NCI-H82 treated with DMSO at 0.1 percent for 48 hours (cell line): ENCODE data around the gene NPY5R.

Experiments
- DNase-seq: peaks from one replicate; lab custom pipeline; 2025; ENCODE audit not compliant: unreplicated experiment; lab: John Stamatoyannopoulos, UW

Gene NPY5R

GRCh38 chr4:163384434-163384833 is 40.7 kb downstream of the NPY5R start:
- no peak for DNase-seq

DNA sequence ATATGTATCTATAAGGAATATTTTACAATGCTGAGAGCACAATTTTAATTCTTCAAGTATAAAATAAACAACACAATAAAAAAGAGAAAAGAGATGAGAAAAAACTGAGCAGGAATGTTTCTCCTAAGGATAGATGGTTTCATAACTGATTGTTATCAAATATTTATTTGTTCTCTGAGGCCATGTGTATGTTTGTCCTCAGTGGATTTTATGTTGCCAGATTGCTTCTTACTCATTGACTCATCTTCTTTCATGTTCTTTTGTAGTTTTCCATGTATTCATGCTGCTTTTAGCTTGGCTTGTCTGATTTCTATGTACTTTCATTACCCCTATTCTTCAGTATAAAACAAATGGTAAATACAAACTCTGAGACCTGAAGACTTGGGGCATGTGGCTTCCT is 41.2 kb downstream of the NPY5R start:
- no peak for DNase-seq

DNA sequence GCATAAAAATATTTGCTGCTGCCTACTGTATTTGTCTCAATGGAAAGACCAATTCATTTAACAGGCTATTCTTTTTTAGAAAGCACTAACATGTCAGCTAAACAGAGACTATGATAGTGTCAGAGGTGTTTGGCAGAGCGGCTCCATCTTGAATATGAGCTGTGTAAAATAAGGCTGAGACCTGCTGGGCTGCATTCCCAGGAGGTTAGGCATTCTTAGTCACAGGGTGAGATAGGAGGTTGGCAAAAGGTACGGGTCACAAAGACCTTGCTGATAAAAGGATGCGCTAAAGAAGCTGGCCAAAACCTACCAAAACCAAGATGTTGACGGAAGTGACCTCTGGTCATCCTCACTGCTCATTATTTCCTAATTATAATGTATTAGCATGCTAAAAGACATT is 41.8 kb downstream of the NPY5R start:
- no peak for DNase-seq

GRCh38 chr4:163391756-163392155 is 48.1 kb downstream of the NPY5R start:
- DNase-seq = no peak

GRCh38 chr4:163392328-163392727 is 48.6 kb downstream of the NPY5R start:
- no peak for DNase-seq

- no peak for DNase-seq
These were observed 49.8 kb downstream of the NPY5R start for GRCh38 chr4:163393471-163393870.

DNA sequence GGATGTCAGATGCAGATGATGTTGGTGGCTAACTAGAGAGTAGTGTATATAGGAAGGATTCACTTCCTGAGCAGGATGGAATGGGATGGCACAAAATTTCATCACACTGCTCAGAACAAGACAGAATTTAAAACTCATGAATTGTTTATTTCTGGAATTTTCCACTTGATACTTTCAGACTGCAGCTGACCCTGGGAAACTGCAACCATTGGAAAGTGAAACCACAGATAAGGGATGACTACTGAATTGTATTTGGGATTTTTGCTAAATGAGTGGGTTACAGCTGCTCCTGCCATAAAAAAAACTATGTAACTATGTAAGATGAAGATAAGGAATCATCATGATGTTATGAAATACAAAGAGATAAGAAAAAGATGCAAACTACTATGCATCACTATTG is 51.4 kb downstream of the NPY5R start:
- DNase-seq = no peak

DNA sequence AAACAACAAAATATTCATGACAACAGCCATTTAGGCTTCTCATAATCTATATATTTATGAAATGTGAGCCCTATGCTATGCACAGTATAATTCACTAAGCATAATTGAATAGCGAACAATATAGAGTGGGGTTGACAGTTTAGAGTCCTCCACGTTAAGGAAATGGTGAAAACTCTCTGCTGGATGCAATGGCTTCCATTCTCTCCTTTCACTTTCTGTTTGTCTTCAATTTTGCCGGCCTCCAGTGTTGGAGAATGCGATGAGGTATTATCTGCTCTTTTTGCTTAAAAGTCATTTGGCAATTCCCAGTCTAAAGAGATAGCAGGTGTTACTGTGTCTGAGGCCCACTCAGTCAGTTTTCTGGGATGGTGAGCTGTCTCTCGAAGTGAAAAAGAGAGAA is 52.1 kb downstream of the NPY5R start:
- DNase-seq = no peak

DNA sequence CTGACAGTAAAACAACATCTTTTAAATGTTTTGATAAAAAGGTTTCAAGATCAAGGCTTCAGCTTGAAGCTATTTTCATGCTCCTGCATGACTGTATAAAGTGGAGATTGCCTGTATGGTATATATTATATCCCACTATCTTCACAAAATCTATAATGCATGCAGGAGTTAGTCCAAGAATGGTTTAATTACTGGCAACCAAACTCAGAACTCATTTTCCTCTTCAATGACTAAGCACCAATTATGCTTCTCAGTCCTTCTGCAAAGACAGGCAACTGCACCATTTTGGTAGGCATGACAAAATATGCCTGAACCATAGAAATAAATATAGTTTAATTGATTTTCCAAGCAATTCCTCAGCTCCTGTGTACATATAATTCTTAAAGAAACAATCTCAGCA is 54.5 kb downstream of the NPY5R start:
- no peak for DNase-seq

DNA sequence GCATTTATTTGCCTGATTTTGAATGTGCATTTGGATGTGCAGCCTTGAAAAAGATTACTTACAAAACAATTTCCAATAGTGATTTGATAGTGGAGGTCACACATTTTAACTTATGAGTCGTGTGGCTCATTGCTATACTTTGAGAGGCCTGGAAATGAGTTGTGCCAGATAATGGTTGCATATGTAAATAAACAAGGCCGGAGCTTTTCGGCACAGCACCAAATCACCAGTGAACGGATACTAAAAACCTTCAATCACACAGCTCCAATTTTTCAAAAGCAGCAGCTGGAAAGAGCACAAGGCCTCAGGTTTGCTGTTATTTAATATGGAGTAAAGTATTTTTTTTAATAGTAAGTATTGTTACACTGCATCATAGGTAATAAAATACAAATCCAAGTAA is 57.2 kb downstream of the NPY5R start:
- no peak for DNase-seq
